Activated CD8-positive, alpha-beta memory T cell treated with anti-CD3 and anti-CD28 coated beads for 1 hour (primary cell): ENCODE results near the gene CRYBG2.
"Not testable (repeated sequence)": the region's sequence is repeated elsewhere in the genome, so short reads cannot be mapped to it uniquely, and the experiment has no call there.

Experiments used
- DNase-seq, 2 donors: peaks; one replicate each; pipeline ENCODE4 v3.0.0-alpha.2; 2020; ENCODE audit warnings: low read depth in 1 of 2; ENCODE audit errors: extremely low read depth in 1 of 2

CRYBG2 gene, protein sequence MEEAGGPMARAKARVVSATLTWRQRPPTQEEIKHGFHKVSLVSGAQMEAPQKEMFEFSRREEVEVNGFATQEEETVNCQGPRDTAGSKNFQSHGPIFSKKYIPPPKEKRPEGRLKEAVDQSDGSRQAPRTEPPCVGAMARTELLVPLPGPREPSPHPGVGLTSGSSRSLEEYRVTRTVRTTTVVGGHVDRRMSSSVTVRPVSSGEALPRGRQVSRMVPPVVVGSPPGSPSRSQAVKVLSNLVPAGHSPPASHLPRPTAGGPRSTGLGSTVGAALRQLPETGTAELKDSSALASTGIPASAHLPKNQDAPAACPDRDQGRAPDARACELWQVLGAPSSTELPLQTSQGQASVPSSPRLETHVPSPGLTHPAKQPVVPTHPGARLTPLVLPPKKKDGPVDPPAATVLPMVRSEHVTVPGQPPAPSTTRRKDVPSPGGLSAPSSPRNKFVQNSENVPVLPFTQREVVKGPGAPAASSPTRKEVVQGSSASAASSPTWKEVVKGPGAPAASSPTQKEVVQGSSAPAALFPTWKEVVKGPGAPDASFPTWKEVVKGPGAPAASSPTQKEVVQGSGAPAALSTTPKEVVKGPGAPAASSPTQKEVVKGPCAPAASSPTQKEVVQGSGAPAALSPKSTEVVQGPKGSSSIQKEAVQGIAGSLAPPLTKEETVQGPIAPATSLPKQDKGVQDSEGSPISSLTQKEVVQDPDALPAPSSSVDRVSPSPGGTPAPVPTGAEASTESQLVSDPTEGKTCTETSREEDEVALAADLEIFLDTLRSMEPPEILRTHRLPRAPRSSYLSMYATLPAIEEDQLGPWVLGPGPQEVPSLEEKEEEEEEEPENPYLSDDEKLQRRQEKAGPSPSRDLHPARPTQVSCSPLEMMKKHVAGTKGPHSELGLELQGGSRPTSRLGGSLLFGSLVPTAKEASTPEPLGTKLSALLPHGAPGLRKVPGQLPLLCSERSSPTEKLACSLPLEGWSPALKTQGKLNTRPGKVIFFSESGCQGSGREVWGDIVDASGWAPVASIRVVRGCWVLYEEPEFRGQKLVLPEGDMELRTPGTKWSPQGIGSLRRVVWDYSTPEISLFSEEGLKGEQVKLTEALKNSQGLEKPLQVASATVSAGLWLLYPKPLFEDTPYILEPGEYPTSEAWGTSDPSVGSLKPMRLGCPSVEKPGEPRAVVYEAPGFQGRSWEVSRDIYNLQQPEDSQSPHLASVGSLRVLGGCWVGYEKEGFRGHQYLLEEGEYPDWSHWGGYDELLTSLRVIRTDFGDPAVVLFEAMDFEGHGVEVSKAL (N-terminal part only)

DNA sequence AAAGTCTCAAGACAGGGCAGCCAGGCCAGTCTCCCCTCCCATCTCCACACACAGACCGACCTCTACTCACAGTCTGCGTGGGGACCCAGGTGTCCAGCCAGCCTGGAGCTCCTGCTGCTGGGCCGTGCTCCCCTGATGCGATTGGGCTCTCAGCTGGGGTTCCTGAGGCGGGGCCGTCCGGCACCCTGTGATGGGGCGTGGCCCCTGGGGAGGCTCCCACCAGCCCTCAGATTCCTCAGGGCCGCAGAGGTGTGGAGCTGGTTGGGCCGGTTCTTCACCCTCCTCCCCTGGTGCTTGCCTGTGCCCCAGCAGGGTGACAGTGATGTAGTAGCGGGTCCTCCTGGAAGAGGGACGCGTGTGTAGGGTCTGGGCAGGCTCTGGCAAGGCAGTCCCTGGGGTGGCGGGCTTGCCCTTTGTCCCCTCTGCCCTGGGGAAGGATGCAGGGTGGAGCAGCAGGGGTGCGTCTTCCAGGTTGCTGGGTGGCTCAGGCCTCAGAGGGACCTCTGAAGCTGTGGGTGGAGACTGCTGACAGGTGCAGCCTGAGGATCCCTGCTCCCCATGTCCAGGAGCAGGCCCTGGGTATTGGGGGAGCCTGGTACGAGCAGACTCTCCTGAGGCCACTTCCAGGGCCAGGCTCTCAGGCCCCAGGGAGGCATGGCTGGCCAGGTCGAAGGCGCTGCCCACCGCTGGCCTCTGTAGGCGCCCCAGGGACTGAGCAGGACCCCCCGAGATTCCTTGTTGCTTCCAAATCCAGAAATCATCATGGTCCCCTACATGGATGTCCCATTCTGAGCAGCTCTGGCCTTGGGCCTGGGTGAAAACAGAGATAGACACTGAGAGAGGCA, at the start of gene CRYBG2:
TSS of gene CRYBG2 (minus strand) at position 155 of the 845 bp plus-strand sequence. CDS start 7,473 bp downstream, outside the sequence.
- DNase-seq, result no peak

DNA sequence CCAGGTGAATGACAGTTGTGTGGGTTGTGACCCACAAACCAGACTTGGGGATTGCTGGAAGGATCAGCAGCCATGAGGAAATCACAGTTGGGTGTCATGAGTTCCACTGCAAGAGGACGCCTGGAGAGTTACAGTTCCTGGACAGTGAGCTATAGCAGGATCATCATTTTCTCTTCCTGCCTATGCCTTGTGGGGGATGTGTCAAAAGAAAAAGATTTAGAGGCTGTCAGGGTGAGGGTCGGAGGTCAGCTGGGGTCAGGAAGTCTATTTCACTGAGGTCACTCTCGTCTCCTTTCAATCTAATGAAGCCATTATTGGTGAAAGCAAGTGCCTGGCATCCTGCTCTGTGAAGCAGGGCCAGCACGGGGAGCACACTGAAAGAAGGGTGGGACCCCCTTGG, 49.7 kb upstream of the CRYBG2 start:
- no peak for DNase-seq

DNA sequence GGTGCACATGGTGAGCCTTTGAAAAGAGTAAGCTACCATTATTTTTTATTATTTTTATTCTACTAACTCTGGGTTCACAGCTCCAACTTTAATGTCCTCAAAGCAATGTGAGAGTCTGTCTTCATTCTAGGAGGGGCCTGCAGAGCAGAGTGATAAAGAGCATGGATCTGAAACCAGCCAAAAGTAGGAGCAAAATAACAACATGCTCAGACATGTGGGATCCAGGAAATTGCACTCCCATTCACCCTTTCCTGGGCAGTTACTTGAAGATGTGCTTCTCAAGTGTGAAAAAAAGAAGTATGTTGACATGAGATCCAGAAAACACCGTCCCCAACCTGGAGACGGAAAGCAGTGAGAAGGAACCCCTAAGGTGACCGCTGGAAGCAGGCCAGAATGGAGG, 48.0 kb upstream of the CRYBG2 start:
- no peak for DNase-seq

DNA sequence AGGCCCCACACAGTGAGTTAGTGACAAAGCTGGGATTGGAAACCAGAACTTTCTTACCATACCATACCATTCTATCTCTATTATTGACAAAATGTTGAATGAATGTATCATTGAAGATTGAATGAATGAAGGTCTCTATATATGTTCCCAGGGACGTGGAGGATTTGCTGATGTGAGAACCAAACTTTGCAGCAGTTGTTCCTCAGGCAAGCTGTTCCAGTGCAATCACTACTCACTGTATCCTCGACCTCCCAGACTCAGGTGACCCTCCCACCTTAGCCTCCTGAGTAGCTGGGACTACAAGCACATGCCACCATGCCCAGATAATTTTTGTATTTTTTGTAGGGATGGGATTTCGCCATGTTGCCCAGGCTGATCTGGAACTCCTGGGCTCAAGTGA, 45.1 kb upstream of the CRYBG2 start:
- no peak for DNase-seq

DNA sequence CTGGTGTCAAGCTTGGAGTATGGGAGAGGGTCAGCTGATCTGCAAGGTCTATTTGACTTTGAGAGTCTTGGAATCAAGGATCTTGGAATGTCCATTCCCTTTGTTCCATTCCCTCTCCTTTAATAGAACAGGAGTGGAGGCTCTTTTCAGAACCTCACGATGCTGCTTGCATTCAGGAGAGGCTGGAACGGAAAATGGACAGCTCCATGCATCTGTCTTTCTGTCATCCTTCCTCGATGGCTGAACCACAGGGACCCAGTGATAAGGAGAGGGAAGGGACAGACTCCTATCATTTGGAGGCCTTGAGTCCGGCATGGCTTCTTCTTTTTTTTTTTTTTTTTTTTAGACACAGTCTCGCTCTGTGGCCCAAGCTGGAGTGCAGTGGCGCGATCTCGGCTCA, 41.8 kb upstream of the CRYBG2 start:
- no peak for DNase-seq

DNA sequence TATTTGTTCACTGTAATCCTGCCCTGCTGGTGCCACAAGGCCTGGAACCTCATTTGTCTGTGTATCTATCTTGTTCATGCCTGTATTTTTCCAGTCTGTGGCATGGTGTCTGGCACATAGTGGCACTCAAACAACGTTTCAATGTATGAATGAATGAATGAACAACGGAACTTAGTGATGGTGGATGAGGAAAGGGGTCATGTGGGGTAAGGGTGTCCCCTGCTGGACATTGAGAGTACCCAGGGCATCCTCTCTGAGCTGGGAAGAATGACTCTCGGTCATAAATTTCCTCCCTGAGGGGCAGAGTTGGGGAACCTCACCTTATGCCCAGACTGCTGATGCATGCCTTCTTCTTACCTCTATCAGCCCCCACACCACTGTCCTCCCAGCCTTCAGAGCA, 37.5 kb upstream of the CRYBG2 start:
- no peak for DNase-seq

DNA sequence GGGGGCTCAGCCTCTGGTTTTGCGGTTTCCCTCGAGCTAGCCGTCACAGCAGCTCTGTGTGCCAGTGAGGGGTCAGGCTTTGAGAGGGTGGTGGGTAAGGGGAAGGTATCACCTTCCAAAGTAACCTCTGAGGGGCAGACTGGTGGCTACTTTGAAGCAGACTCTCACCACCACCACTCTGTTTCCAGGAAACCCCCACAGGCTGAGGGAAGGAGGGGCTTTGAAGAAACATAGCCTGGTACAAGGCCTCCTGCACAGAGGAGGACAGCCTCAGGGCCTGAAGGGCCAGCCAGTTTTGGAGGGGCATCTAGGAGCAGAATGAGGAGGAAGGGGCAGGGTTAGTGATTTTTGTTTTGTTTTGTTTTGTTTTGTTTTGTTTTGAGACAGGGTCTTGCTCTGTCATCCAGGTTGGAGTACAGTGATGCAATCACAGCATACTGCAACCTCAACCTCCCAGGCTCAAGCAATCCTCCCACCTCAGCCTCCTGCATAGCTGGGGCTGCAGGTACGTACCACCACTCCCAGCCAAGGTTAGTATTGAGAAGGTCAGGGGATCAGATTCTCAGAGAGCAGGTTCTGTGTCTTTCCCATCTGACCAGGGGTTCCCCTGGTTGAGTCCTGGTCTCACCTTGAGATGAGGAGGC, 35.8 kb upstream of the CRYBG2 start:
- DNase-seq, result no peak

DNA sequence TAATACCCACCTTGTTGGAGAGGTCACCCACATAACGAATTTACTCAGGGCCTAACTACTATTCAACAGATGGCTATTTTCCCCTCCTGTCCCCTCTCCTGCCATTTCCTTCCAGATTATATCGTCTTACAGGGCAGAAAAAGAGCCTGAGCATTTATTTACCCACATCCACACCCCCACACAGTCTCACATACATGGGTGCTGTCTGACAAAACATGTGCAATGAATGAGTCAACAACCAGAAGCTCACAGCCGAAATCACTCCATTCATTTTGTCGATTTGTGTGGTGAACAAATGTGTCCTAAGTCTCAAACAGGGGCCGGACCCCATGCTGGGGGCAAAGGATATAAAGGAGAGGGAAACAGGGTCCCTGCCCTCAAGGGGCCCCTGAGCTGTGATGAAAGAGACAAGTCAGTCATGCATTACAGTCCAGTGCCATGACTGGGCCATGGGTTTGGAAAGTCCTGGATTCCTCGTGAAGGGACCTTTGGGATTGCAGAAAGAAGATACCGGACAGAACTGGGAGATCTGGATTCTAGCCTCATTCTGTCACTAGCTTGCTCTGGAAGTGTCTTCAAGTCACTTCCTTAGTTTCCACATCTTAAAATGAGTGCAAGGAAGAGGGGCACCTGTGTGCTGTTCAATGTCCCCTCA, 35.0 kb upstream of the CRYBG2 start:
- DNase-seq, result no peak

DNA sequence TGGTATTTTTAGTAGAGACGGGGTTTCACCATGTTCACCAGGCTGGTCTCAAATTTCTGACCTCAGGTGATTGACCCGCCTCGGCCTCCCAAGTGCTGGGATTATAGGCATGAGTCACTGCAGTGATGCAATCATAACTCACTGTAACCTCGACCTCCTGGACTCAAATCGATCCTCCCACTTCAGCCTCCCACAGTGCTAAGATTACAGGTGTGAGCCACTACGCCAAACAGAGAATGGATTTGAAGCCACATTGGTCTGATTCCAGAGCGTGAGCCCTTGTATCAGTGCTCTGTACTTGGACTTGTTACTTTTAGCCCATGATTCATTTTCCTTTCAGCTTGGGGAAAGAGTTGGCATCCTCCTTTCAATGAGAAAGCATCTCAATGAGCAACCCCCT, 33.5 kb upstream of the CRYBG2 start:
- no peak for DNase-seq

DNA sequence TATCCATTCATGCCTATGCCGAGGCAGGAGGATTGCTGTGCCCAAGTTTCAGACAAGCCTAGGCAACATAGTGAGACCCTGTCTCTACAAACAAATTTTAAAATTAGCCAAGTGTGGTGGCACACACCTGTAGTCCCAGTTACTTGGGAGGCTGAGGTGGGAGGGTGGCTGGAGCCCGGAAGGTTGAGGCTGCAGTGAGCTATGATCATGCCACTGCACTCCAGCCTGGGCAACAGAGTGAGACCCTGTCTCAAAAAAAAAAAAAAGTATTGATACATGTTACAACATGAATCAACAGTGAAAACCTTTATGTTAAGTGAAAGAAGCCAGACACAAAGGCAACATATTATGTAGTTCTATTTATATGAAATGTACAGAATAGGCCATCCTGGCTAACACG, 31.1 kb upstream of the CRYBG2 start:
- DNase-seq, result not testable (repeated sequence)

DNA sequence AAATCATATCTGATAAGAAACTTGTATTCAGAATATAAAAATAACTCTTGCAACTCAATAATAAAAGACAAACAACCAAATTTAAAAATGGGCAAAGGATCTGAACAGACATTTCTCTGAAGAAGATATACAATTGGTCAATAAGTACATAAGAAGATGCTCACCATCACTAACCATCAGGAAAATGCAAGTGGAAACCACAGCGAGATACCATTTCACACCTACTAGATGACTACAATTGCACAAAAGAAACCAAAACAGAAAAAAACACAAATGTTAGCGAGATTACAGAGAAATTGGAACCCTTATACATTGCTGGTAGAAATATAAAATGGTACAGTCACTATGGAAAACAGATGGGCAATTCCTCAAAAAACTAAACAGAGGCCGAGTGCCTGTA, 30.1 kb upstream of the CRYBG2 start:
- DNase-seq, result no peak

DNA sequence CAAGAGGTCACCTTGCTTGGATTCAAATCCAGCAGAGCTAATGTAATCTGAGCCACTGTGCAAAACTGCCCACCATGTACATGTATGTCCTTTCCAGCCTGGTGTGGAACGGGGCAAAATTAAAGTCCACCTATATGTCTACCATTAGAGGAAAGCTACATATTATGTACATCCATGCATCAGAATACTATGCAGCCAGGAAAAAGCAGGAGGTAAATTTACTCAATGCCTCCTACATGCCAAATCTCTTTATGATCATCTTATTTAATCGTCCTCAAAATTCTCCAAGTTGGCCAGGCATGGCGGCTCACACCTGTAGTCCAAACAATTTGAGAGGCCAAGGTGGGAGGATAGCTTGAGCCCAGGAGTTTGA, 24.9 kb upstream of the CRYBG2 start:
- DNase-seq, result no peak

DNA sequence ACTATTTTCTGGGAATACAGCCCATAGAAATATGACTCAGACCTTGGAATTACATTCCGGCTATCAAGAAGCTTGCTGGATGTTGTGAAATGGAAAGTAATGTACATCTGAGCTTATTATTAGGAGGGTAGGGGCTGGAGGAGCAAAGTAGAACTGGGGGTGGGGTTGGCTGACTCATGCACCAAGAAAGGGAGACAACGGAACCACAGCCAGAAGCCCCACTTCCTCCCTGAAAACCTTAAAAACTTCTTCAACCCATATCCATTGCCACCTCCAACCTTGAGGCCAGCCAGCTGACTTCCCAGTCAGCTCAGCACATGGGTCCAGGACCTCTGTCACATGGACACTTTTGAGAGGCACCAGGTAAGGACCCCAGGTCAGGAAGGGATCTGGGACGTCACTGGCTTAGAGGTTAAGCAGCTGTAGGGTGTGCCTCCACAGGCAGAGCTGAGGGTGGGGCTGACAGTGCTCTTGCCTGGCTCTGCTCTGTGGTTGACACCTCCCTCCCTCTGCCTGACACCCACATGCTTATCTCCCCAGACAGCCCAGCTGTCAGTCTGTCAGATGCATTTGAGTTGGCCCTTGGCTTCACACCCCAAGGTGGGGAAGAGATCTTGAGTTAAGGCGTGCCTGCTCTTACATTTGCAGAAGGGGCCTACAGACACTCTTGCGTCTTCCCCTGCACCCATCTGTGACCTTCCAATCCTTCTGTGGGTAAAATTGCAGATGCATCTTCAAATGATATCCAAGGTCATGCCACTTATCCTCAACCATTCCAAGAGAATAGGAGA, 24.4 kb upstream of the CRYBG2 start:
- peak; percentile 57 to 58 for DNase-seq

DNA sequence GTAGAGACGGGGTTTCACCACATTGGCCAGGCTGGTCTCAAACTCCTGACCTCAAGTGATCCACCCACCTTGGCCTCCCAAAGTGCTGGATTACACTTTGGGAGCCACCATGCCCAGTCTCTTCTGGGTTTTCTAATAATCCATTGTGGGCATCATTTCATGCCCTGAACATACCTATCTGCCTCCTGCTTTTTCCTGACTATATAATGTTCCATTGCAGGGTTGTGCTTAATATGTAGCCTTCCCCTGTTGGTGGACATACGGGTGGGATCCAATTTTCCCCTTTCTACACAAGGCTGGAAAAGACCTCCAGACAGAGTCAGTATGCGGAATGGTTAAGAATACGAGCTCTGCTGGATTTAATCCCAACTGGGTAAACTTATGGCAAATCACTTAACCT, 22.1 kb upstream of the CRYBG2 start:
- no peak for DNase-seq

DNA sequence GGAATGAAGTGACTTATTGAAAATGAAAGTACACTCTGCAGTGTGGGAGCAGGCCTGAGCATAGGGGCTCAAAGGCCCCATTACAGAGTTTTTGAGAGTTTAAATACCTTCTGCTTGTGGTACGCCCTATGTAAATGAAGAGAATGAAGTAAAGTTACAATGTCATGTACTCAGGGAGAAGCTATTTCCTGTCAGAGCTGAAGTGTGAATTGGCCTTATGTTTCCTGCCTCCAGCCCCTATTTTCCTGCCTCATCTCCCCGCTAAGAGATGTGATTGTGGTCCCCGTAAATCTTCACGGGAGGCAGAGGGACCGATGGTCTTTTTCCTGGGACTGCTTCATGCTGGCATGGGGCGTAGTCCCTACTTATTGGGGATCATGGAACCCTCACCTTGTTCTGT, 21.2 kb upstream of the CRYBG2 start:
- DNase-seq, result no peak

DNA sequence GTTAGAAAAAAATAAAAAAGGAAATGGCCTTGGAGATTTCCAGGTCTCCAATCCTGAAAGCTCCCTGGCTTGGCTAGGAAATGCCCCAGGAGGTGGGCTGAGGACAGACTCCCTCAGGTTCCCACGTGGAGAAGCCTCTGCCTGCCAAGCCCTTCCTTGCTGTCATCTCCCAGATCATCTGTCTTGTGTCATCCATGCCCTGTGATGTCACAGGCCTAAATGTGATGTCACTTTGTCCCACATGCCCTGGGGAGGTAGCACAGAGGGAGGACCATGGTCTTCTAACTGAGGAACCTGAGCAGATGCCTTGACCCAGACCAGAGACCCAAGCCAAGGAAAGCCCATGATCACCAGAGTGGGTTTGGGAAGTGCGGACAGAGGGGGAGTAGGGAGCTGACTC, 20.4 kb upstream of the CRYBG2 start:
- not testable (repeated sequence) for DNase-seq

DNA sequence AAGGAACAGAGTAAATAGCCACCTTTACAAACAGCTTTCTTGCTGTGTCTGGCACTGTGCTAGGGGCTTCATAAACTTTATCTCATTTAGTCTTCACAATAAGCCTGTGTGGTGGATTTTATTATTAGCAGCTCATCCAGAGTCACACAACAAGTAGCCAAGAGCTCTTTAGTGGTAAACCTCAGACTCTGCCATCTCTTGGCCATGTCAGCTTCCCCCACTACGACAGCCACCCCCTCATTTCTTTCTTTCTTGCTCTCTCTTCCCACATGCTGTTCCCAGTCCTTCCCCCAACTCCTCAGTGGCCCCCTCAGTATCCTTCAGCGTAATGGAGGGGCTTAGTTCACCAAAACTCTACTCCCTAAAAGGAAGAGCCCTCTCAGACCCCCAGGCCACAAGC, 19.9 kb upstream of the CRYBG2 start:
- DNase-seq, result no peak

DNA sequence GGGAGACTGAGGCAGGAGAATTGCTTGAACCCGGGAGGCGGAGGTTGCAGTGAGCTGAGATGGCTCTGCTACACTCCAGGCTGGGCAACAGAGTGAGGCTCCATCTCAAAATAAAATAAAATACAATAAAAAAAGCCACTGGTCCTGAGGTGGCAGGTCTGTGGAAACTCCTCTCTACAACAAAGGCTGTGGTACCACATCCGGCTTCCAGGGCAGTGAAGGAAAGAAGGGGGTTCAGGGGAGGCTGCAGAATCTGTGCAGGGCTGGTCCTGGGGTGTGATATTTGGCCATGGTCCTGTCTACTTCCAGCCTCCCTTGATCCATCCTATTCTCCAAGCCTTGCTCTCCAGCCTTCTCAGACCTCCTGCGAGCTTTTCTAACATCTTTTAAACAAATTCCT, 19.4 kb upstream of the CRYBG2 start:
- DNase-seq, result peak in 1 of 2 donors; percentile 19

DNA sequence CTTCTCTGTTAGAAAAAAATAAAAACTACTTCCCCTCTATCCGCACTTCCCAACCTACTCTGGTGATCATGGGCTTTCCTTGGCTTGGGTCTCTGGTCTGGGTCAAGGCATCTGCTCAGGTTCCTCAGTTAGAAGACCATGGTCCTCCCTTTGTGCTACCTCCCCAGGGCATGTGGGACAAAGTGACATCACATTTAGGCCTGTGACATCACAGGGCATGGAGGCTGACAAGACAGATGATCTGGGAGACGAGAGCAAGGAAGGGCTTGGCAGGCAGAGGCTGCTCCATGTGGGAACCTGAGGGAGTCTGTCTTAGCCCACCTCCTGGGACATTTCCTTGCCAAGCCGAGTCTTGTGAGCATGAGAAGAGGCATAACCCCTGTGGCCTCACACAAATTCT, 18.7 kb upstream of the CRYBG2 start, which contains the start of gene ZNF683:
TSS of gene ZNF683 (minus strand) at position 140 of the 400 bp plus-strand sequence. CDS start 4,179 bp downstream, outside the sequence.
- not testable (repeated sequence) for DNase-seq
